IPS-20b (cell line): Measurements from ENCODE around the gene ELP2.
A peak's percentile ranks its signal among the peaks of the same experiment; 100 is the strongest.

ENCODE experiments used
- H3K27ac ChIP-seq: one replicate; pipeline ENCODE4 v1.5.1; 2013; ENCODE audit warnings: low read length
- H3K27me3 ChIP-seq: 2 replicates; pipeline ENCODE4 v1.6.1; 2013; ENCODE audit warnings: mild to moderate bottlenecking, low read length, inconsistent platforms; ENCODE audit not compliant: insufficient read depth
- H3K36me3 ChIP-seq: 2 replicates; pipeline ENCODE4 v1.6.1; 2013; ENCODE audit warnings: low read depth, mild to moderate bottlenecking, inconsistent platforms, low read length, moderate library complexity; ENCODE audit not compliant: insufficient read depth
- H3K4me1 ChIP-seq: 2 replicates; pipeline ENCODE4 v1.6.1; 2013; ENCODE audit warnings: mild to moderate bottlenecking, control low read depth, inconsistent platforms, low read length, moderate library complexity; ENCODE audit not compliant: insufficient read depth
- H3K4me3 ChIP-seq: 2 replicates; pipeline ENCODE4 v1.5.1; 2013; ENCODE audit warnings: mild to moderate bottlenecking, low read length, inconsistent platforms
- H3K9ac ChIP-seq: 2 replicates; pipeline ENCODE4 v1.6.1; 2013; ENCODE audit warnings: low read depth, mild to moderate bottlenecking, inconsistent platforms, low read length, moderate library complexity
- H3K9me3 ChIP-seq: 2 replicates; pipeline ENCODE4 v1.6.1; 2013; ENCODE audit warnings: mild to moderate bottlenecking, low read depth, low read length, inconsistent platforms; ENCODE audit not compliant: insufficient read depth

The ELP2 gene

DNA sequence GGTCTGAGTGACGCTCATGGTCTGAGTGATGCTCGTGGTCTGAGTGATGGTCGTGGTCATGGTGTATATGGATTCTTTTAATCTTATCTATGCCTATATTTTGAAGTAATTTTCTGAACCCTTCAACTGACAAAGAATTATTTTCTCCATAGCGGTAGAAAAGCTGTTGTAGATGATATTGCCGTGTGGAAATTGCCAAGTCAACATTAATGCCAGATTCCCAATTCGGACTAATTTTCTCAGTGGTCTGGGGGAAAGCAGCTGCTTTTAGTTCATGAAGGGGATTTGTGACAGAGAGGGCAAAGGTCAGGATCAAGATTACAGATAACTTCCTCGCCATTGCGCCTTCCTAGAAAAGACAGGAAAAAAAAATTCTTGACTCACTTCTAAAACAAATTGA is 3.0 kb upstream of the ELP2 start:
- Histone ChIP-seq H3K27ac (no peak overlapping the region), H3K27me3 (0 out of 2 replicates have a peak, but pooled peaks cover 5% of the 10 kb centered on the region), H3K9me3 (no peaks in the 10 kb centered on the region), H3K9ac (no peak overlapping the region), H3K4me1 (0 out of 2 replicates have a peak, but pooled peaks cover 3% of the 10 kb centered on the region), H3K4me3 (no peak overlapping the region), H3K36me3 (peaks cover 54% of the 10 kb centered on the region)

DNA sequence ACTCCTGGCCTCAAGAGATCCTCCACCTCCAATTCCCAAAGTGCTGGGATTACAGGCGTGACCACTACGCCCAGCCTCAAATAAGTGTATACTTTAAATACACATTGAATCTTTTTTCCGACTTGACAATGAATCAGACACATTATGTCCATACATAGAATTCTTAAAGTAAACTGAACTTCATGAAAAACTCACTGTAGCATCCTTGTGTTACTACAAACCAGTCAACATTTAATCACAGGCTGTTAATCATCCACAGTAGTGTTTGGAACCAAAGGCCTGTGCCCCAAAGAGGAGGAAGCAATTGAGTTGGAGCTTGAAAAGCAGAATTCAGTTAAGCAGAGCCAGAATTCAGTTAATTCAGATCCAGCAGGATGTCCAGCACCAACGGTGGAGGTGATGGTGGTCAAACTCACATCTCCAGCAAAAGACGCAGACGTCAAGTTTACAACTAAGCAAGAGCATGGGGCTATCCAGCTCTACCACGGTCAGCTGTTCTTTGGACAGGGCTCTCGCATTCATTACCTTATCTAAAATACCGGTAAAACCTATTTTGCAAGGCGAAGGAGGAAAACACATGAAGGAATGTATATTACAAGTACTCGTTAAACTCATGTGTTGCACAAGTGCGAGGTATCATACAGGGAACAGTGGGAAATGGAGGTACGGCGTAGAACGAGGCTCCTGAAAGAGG is 1.7 kb upstream of the ELP2 start:
- no peaks in the 10 kb centered on the region for H3K9me3 ChIP-seq
- H3K27me3 ChIP-seq, result 0 out of 2 replicates have a peak, but pooled peaks cover 5% of the 10 kb centered on the region
- peak overlapping the region; percentile 92 for H3K4me3 ChIP-seq
- no peak overlapping the region for H3K27ac ChIP-seq
- peaks cover 41% of the 10 kb centered on the region for H3K36me3 ChIP-seq
- 0 out of 2 replicates have a peak, but pooled peaks cover 3% of the 10 kb centered on the region for H3K4me1 ChIP-seq
- peak overlapping the region; percentile 95; the same call in 1 of the 2 replicates for H3K9ac ChIP-seq

GRCh38 chr18:36128530-36128870 is 1.2 kb upstream of the ELP2 start:
- Histone ChIP-seq H3K27me3 (0 out of 2 replicates have a peak, but pooled peaks cover 5% of the 10 kb centered on the region), H3K9me3 (no peaks in the 10 kb centered on the region), H3K9ac (peak overlapping the region; percentile 95; the same call in 1 of the 2 replicates), H3K4me3 (peak overlapping the region; percentile 92), H3K4me1 (0 out of 2 replicates have a peak, but pooled peaks cover 3% of the 10 kb centered on the region), H3K27ac (no peak overlapping the region), H3K36me3 (peaks cover 40% of the 10 kb centered on the region)

GRCh38 chr18:36128907-36129299 is 796 bp upstream of the ELP2 start:
- Histone ChIP-seq H3K9ac (peak overlapping the region; percentile 95; the same call in 1 of the 2 replicates), H3K4me3 (peak overlapping the region; percentile 92), H3K4me1 (0 out of 2 replicates have a peak, but pooled peaks cover 3% of the 10 kb centered on the region), H3K27me3 (0 out of 2 replicates have a peak, but pooled peaks cover 5% of the 10 kb centered on the region), H3K9me3 (no peaks in the 10 kb centered on the region), H3K36me3 (peaks cover 37% of the 10 kb centered on the region), H3K27ac (no peak overlapping the region)

DNA sequence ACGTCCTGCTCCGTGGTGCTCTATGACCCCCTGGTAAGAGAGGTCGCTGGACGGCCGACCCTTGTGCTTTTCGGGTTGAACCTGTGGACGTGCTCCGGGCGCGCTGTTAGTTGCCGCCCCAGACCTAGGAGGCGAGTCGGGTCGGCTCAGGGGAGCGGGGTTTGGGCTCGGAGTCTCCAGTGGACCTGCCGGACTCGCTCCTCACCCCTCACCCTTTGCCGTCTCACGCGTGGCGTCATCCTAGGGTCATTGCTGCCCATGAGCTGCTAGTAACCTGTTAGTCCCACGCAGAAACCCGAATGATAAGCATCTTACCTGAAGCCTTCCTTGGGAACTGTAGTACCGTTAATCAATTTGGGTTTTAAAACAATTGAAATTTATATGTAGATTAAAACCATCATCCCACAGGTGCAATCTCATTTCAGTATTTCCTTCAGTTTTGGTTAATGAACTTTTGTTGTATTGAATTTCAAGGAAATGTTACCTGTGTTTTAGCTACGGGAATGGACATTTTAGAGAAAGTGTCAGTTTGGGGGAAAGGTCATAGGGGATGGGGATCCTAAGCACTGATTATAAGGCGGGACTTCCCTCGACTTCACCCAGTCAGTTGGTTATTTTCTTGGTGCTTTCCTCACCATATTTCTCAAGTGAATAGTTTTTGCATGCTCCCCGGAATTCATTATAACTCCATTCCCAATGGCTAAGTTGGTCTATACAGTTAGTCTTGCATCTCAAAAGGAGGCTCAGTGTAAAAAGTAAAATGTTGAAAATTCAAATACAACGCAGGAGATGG is 536 bp downstream of the ELP2 start:
- Histone ChIP-seq H3K9ac (peak overlapping the region; percentile 95; the same call in 1 of the 2 replicates), H3K4me3 (peak overlapping the region; percentile 92), H3K27me3 (0 out of 2 replicates have a peak, but pooled peaks cover 5% of the 10 kb centered on the region), H3K27ac (peak overlapping the region; percentile 12), H3K36me3 (peaks cover 36% of the 10 kb centered on the region), H3K9me3 (no peaks in the 10 kb centered on the region), H3K4me1 (0 out of 2 replicates have a peak, but pooled peaks cover 3% of the 10 kb centered on the region)

DNA sequence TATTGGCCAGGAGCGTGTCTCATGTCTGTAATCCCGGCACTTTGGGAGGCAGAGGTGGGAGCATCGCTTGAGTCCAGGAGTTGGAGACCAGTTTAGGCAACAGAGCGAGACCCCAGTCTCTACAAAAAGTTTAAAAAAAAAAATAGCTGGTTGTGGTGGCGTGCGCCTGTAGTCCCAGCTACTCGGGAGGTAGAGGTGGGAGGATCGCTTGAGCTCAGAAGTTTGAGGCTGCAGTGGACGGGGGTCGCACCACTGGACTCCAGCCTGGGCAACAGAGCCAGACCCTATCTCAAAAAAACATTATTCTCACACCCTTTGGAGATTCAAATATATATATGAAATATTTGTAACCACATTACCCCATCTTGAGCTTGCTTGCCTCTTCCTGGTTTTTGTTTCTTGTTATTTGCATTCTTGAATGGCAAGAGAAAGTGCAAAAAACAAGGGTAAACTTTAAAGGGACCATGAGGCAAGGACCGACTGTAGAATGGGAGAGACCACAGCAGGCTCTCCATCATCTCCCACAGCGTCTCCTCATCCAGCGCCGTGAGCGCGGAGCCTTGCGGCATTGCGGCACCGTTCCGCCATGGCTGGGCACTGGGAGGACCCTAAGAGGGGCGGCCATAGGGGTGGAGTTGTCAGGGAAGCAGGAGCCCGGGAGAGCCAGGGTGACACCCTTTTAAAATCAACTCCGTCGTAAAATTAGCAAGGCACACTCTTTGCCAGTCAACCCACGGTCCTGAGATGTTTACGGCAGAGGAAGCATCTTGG is 1.4 kb downstream of the ELP2 start:
- H3K27me3 ChIP-seq, result 0 out of 2 replicates have a peak, but pooled peaks cover 5% of the 10 kb centered on the region
- no peak overlapping the region for H3K27ac ChIP-seq
- H3K9me3 ChIP-seq, result no peaks in the 10 kb centered on the region
- 0 out of 2 replicates have a peak, but pooled peaks cover 3% of the 10 kb centered on the region for H3K4me1 ChIP-seq
- peak overlapping the region; percentile 95; the same call in 1 of the 2 replicates for H3K9ac ChIP-seq
- H3K4me3 ChIP-seq, result peak overlapping the region; percentile 92
- peaks cover 36% of the 10 kb centered on the region for H3K36me3 ChIP-seq

- Histone ChIP-seq H3K9ac (no peak overlapping the region), H3K27me3 (0 out of 2 replicates have a peak, but pooled peaks cover 5% of the 10 kb centered on the region), H3K4me1 (0 out of 2 replicates have a peak, but pooled peaks cover 3% of the 10 kb centered on the region), H3K4me3 (peak overlapping the region; percentile 92; the same call in 1 of the 2 replicates), H3K36me3 (peaks cover 36% of the 10 kb centered on the region), H3K9me3 (no peaks in the 10 kb centered on the region), H3K27ac (no peak overlapping the region)
These were observed 2.2 kb downstream of the ELP2 start for GRCh38 chr18:36131692-36132483.

- Histone ChIP-seq H3K4me3 (no peak overlapping the region), H3K9ac (no peak overlapping the region), H3K4me1 (0 out of 2 replicates have a peak, but pooled peaks cover 3% of the 10 kb centered on the region), H3K27me3 (0 out of 2 replicates have a peak, but pooled peaks cover 5% of the 10 kb centered on the region), H3K9me3 (no peaks in the 10 kb centered on the region), H3K27ac (no peak overlapping the region), H3K36me3 (peaks cover 43% of the 10 kb centered on the region)
These were observed 3.1 kb downstream of the ELP2 start for GRCh38 chr18:36132756-36133155.

DNA sequence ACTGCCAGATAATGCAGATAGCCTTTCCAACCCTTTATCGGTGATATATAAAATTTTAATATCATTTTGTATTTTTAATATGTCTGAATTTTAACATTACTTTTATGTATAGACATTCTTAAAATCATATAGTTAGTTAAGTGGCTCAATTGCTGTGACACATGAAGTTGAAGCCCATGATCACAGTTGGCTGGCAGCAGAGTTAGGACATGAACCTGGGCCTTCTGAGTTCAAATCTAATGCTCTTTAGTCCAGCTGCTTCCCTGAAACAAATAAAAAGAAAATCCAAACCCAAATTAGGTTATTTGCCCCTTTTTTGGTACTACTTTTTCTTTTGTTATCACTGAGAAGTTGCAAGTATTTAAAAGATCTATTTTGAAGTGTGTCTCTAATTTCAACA is 5.6 kb downstream of the ELP2 start:
- H3K9ac ChIP-seq, result no peak overlapping the region
- H3K4me3 ChIP-seq, result no peak overlapping the region
- H3K36me3 ChIP-seq, result peaks cover 66% of the 10 kb centered on the region

DNA sequence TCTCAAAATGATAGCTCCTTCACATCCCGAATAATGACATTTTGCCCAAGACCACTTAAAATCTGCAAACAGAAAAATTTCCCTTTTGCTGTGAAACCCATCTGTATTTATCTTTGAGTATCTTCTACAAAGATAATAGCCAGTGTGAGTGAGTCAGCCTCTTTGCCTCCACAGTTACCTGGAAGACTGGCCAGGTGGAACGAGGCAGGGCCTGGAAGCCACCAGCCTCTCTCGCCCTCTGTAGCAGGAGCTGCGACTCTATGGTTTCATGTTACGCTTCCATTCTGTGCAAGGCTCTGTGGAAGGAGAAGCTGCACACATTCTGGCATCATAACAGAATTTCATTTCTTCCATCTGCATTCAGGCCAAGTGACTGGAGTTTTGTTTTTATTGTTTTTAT is 9.5 kb downstream of the ELP2 start:
- H3K9me3 ChIP-seq, result no peaks in the 10 kb centered on the region
- H3K4me1 ChIP-seq, result no peaks in the 10 kb centered on the region
- H3K9ac ChIP-seq, result no peak overlapping the region
- H3K36me3 ChIP-seq, result peaks cover 97% of the 10 kb centered on the region
- H3K4me3 ChIP-seq, result no peak overlapping the region
- H3K27ac ChIP-seq, result no peak overlapping the region
- H3K27me3 ChIP-seq, result no peaks in the 10 kb centered on the region

More for the DNA sequence above, 5.6 kb downstream of the ELP2 start:
- no peak overlapping the region for H3K27ac ChIP-seq
- no peaks in the 10 kb centered on the region for H3K4me1 ChIP-seq
- no peaks in the 10 kb centered on the region for H3K9me3 ChIP-seq
- H3K27me3 ChIP-seq, result no peaks in the 10 kb centered on the region
